ENCODE data around the gene KTI12.

DNA sequence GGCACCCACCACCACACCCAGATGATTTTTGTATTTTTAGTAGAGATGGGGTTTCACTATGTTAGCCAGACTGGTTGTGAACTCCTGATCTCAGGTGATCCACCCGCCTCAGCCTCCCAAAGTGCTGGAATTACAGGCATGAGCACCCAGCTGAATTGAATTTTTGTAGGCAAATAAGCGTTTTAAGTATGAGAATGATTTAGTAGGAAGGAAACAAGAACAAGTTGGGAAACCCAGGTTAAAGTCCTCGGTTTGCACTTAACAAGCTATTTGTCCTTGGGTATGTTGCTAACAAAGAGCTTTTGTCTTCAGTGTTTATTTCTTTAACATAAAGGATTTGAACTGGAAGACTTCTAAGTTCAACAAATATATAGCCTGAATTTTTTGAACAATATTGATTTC lies 46.4 kb upstream of the KTI12 start:
- TF ChIP-seq, protein P1, sequence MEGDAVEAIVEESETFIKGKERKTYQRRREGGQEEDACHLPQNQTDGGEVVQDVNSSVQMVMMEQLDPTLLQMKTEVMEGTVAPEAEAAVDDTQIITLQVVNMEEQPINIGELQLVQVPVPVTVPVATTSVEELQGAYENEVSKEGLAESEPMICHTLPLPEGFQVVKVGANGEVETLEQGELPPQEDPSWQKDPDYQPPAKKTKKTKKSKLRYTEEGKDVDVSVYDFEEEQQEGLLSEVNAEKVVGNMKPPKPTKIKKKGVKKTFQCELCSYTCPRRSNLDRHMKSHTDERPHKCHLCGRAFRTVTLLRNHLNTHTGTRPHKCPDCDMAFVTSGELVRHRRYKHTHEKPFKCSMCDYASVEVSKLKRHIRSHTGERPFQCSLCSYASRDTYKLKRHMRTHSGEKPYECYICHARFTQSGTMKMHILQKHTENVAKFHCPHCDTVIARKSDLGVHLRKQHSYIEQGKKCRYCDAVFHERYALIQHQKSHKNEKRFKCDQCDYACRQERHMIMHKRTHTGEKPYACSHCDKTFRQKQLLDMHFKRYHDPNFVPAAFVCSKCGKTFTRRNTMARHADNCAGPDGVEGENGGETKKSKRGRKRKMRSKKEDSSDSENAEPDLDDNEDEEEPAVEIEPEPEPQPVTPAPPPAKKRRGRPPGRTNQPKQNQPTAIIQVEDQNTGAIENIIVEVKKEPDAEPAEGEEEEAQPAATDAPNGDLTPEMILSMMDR (conservative IDR thresholded peaks at IDR 0.05 in 1 of 2, IDR thresholded peaks at IDR 0.05 in 1 of 2; ENCODE audit: extremely low read depth in 1 of 2, insufficient read depth in 1 of 2, low read depth in 1 of 2, low read length in 2 of 2) = no peak
- no peak for TF ChIP-seq EZH2 (IDR thresholded peaks at IDR 0.05; ENCODE audit: borderline replicate concordance, low read length)

Data from mammary epithelial cell (primary cell).